HepG2 (cell line): ENCODE data around the gene EFNA2. TPM values are rescaled to one million over a fixed set of nuclear protein-coding genes. Genes with fewer than 3 reads are reported as not detected.

Experiments used
- ATF1 ChIP-seq: IDR thresholded peaks from 2 replicates; pipeline ENCODE4 v1.6.1; 2016; ENCODE audit warnings: mild to moderate bottlenecking, control low read depth
- SNAI1 ChIP-seq: sonication (generic); formaldehyde crosslinking; IDR thresholded peaks from 2 replicates; pipeline ENCODE4 v1.5.0; 2020; ENCODE audit warnings: mild to moderate bottlenecking, missing genetic modification reagents, borderline replicate concordance
- STAT5B ChIP-seq: sonication (generic); formaldehyde crosslinking; IDR thresholded peaks from 2 replicates; pipeline ENCODE4 v1.4.0; 2020; ENCODE audit warnings: missing genetic modification reagents
- ZNF547 ChIP-seq: sonication (generic); formaldehyde crosslinking; IDR thresholded peaks from 2 replicates; pipeline ENCODE4 v1.5.1; 2020; ENCODE audit warnings: mild to moderate bottlenecking, missing genetic modification reagents
- ZNF766 ChIP-seq: sonication (generic); formaldehyde crosslinking; IDR thresholded peaks from 2 replicates; pipeline ENCODE4 v1.5.0; 2020; ENCODE audit warnings: missing genetic modification reagents, borderline replicate concordance
- ZNF883 ChIP-seq: sonication (generic); formaldehyde crosslinking; IDR thresholded peaks from 2 replicates; pipeline ENCODE4 v1.5.1; 2020; ENCODE audit warnings: mild to moderate bottlenecking, missing genetic modification reagents; ENCODE audit errors: not compliant biosample characterization
- polyA plus RNA-seq, 8 experiments: library from polyadenylated mRNA; depleted of rRNA in 3 of 8; stranded (reverse) in 7 of 8; unstranded in 1 of 8; fragments of >200 nt; fragmentation: Illumina TruSeq in 4 of 8; extraction: Trizol in 4 of 8; gene quantifications; 2 replicates each; pipeline versions ENCODE4 v1.2.1 to v1.2.3, GENCODE V29; 2011 to 2016; ENCODE audit warnings: low read depth in 4 of 8, missing spikeins in 1 of 8, mixed read lengths in 1 of 8; ENCODE audit not compliant: insufficient read depth in 1 of 8
- total RNA-seq, 5 experiments: library from RNA; depleted of rRNA; stranded (reverse); fragments of >200 nt; fragmentation: Illumina TruSeq; extraction: Trizol; gene quantifications; 2 replicates each; pipeline ENCODE4 v1.2.3, GENCODE V29; 2016; ENCODE audit warnings: low read depth in 1 of 5
- TF ChIP-seq, protein P1 (sequence below): sonication (generic); formaldehyde crosslinking; IDR thresholded peaks from 2 replicates; pipeline ENCODE4 v1.4.0; 2020; ENCODE audit warnings: missing genetic modification reagents, borderline replicate concordance
- TF ChIP-seq, protein P2 (sequence below): sonication (generic); formaldehyde crosslinking; IDR thresholded peaks from 2 replicates; pipeline ENCODE4 v1.5.1; 2020; ENCODE audit warnings: mild to moderate bottlenecking, missing genetic modification reagents, moderate library complexity
- TF ChIP-seq, protein P3 (sequence below): IDR thresholded peaks from 2 replicates; pipeline ENCODE4 v1.6.1; 2016; ENCODE audit warnings: missing biosample characterization, missing genetic modification reagents, low read depth

Gene EFNA2
- total and polyA plus RNA-seq, 2 of the 13 experiments (the other 11 are each of a cell fraction or from before 2014, with no cell fraction given): 6.0 to 9.9 TPM

DNA sequence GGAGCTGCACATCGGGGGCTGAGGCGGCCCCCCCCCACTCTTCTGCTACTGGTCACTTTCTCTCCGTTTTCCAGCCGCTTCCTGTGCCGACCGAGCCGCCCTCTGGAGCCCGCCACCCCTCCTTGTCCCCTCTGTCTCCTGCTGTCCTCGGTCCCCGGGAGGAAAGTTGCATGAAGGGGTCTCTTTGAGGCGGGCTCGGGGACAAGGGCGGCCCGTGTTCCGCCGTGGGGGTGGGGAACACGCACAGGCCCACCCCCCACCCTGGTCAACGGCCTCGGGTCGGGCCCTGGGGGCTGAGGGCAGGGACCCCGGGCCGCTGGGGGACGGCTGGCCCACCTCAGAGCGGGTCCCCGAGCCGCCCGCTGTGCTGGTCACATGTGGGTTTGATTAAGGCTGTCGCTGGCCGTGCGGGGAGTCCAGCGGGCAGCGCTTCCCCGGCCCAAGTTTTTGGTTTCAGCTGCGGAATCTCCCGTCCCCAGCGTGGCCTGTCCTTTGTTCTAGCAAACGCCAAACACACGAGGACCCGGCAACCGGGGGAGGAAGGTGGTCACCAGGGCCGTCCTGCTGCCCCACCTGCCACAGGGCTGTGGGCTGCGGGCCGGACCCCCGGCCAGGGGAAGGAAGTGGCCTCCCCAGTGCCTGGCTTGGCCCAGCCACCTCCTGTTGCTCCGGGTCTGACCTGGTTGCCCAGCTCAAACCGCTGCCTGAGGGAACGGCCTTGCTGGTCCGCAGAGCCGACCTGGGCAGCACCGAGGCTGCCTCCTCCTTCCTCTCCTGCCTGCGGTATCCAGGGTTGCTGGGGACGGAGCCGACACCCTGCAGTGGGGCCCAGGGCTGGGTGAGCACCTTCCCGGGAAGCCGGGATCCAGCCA is 1.9 kb downstream of the EFNA2 start (continued):
- TF ChIP-seq, protein P1, sequence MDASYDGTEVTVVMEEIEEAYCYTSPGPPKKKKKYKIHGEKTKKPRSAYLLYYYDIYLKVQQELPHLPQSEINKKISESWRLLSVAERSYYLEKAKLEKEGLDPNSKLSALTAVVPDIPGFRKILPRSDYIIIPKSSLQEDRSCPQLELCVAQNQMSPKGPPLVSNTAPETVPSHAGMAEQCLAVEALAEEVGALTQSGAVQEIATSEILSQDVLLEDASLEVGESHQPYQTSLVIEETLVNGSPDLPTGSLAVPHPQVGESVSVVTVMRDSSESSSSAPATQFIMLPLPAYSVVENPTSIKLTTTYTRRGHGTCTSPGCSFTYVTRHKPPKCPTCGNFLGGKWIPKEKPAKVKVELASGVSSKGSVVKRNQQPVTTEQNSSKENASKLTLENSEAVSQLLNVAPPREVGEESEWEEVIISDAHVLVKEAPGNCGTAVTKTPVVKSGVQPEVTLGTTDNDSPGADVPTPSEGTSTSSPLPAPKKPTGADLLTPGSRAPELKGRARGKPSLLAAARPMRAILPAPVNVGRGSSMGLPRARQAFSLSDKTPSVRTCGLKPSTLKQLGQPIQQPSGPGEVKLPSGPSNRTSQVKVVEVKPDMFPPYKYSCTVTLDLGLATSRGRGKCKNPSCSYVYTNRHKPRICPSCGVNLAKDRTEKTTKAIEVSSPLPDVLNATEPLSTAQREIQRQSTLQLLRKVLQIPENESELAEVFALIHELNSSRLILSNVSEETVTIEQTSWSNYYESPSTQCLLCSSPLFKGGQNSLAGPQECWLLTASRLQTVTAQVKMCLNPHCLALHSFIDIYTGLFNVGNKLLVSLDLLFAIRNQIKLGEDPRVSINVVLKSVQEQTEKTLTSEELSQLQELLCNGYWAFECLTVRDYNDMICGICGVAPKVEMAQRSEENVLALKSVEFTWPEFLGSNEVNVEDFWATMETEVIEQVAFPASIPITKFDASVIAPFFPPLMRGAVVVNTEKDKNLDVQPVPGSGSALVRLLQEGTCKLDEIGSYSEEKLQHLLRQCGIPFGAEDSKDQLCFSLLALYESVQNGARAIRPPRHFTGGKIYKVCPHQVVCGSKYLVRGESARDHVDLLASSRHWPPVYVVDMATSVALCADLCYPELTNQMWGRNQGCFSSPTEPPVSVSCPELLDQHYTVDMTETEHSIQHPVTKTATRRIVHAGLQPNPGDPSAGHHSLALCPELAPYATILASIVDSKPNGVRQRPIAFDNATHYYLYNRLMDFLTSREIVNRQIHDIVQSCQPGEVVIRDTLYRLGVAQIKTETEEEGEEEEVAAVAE (CRISPR knock-in tag): no peak
- TF ChIP-seq, protein P2, sequence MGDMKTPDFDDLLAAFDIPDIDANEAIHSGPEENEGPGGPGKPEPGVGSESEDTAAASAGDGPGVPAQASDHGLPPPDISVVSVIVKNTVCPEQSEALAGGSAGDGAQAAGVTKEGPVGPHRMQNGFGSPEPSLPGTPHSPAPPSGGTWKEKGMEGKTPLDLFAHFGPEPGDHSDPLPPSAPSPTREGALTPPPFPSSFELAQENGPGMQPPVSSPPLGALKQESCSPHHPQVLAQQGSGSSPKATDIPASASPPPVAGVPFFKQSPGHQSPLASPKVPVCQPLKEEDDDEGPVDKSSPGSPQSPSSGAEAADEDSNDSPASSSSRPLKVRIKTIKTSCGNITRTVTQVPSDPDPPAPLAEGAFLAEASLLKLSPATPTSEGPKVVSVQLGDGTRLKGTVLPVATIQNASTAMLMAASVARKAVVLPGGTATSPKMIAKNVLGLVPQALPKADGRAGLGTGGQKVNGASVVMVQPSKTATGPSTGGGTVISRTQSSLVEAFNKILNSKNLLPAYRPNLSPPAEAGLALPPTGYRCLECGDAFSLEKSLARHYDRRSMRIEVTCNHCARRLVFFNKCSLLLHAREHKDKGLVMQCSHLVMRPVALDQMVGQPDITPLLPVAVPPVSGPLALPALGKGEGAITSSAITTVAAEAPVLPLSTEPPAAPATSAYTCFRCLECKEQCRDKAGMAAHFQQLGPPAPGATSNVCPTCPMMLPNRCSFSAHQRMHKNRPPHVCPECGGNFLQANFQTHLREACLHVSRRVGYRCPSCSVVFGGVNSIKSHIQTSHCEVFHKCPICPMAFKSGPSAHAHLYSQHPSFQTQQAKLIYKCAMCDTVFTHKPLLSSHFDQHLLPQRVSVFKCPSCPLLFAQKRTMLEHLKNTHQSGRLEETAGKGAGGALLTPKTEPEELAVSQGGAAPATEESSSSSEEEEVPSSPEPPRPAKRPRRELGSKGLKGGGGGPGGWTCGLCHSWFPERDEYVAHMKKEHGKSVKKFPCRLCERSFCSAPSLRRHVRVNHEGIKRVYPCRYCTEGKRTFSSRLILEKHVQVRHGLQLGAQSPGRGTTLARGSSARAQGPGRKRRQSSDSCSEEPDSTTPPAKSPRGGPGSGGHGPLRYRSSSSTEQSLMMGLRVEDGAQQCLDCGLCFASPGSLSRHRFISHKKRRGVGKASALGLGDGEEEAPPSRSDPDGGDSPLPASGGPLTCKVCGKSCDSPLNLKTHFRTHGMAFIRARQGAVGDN (CRISPR knock-in tag): peak; percentile 85
- no peak for TF ChIP-seq ATF1 (CRISPR knock-in tag)
- TF ChIP-seq STAT5B (CRISPR knock-in tag): no peak
- no peak for TF ChIP-seq SNAI1 (CRISPR knock-in tag)
- TF ChIP-seq ZNF883 (CRISPR knock-in tag): peak; percentile 51
- peak; percentile 66; the same call in 1 of the 2 replicates for TF ChIP-seq ZNF547 (CRISPR knock-in tag)
- TF ChIP-seq ZNF766 (CRISPR knock-in tag): no peak
- TF ChIP-seq, protein P3, sequence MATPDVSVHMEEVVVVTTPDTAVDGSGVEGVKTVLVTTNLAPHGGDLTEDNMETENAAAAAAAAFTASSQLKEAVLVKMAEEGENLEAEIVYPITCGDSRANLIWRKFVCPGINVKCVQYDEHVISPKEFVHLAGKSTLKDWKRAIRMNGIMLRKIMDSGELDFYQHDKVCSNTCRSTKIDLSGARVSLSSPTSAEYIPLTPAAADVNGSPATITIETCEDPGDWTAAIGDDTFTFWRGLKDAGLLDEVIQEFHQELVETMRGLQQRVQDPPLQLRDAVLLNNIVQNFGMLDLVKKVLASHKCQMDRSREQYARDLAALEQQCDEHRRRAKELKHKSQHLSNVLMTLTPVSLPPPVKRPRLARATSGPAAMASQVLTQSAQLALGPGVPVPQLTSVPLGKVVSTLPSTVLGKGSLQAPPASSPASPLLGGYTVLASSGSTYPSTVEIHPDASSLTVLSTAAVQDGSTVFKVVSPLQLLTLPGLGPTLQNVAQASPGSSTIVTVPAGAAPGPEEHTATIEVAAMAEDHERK (CRISPR knock-in tag): no peak
